ENCODE data around the gene KCTD16.

DNA sequence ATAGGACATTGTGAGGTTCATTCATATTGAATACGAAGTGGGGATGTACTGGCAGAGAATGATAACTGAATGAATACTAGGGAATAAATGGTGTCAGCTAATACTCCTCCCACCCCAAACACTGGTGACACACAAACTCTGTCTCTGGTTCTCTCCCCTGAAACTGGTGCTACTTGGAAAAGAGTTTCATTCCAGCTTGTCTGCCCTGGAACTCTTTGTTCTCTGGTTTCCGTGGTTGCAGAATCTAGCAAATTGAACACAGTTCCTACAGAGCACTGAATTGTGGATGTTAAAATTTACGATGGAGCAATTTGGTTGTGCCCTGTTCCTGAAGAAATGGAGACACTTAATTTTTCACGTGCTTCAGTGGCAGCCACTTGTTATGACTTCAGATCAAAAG lies 181.7 kb downstream of the KCTD16 start:
- TF ChIP-seq POLR2AphosphoS5 (IDR thresholded peaks at IDR 0.05; ENCODE audit: low read depth, low read length) = no peak
- TF ChIP-seq, protein P1, sequence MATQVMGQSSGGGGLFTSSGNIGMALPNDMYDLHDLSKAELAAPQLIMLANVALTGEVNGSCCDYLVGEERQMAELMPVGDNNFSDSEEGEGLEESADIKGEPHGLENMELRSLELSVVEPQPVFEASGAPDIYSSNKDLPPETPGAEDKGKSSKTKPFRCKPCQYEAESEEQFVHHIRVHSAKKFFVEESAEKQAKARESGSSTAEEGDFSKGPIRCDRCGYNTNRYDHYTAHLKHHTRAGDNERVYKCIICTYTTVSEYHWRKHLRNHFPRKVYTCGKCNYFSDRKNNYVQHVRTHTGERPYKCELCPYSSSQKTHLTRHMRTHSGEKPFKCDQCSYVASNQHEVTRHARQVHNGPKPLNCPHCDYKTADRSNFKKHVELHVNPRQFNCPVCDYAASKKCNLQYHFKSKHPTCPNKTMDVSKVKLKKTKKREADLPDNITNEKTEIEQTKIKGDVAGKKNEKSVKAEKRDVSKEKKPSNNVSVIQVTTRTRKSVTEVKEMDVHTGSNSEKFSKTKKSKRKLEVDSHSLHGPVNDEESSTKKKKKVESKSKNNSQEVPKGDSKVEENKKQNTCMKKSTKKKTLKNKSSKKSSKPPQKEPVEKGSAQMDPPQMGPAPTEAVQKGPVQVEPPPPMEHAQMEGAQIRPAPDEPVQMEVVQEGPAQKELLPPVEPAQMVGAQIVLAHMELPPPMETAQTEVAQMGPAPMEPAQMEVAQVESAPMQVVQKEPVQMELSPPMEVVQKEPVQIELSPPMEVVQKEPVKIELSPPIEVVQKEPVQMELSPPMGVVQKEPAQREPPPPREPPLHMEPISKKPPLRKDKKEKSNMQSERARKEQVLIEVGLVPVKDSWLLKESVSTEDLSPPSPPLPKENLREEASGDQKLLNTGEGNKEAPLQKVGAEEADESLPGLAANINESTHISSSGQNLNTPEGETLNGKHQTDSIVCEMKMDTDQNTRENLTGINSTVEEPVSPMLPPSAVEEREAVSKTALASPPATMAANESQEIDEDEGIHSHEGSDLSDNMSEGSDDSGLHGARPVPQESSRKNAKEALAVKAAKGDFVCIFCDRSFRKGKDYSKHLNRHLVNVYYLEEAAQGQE (IDR thresholded peaks at IDR 0.05; ENCODE audit: insufficient read depth in 1 of 2, low read depth in 2 of 2, low read length in 1 of 2) = no peak
- TF ChIP-seq, protein P2, sequence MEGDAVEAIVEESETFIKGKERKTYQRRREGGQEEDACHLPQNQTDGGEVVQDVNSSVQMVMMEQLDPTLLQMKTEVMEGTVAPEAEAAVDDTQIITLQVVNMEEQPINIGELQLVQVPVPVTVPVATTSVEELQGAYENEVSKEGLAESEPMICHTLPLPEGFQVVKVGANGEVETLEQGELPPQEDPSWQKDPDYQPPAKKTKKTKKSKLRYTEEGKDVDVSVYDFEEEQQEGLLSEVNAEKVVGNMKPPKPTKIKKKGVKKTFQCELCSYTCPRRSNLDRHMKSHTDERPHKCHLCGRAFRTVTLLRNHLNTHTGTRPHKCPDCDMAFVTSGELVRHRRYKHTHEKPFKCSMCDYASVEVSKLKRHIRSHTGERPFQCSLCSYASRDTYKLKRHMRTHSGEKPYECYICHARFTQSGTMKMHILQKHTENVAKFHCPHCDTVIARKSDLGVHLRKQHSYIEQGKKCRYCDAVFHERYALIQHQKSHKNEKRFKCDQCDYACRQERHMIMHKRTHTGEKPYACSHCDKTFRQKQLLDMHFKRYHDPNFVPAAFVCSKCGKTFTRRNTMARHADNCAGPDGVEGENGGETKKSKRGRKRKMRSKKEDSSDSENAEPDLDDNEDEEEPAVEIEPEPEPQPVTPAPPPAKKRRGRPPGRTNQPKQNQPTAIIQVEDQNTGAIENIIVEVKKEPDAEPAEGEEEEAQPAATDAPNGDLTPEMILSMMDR (IDR thresholded peaks at IDR 0.05) = no peak

All from Panc1 (cell line).